Measurements from ENCODE around the gene TMEM221. TPM values are rescaled to one million over a fixed set of nuclear protein-coding genes. Genes with fewer than 3 reads are reported as not detected.

TMEM221 gene
- total and polyA plus RNA-seq, 2 donors (not counting 3 experiments of a cell fraction or from before 2014, with no cell fraction given), result 0.08 TPM; not detected in 1

DNA sequence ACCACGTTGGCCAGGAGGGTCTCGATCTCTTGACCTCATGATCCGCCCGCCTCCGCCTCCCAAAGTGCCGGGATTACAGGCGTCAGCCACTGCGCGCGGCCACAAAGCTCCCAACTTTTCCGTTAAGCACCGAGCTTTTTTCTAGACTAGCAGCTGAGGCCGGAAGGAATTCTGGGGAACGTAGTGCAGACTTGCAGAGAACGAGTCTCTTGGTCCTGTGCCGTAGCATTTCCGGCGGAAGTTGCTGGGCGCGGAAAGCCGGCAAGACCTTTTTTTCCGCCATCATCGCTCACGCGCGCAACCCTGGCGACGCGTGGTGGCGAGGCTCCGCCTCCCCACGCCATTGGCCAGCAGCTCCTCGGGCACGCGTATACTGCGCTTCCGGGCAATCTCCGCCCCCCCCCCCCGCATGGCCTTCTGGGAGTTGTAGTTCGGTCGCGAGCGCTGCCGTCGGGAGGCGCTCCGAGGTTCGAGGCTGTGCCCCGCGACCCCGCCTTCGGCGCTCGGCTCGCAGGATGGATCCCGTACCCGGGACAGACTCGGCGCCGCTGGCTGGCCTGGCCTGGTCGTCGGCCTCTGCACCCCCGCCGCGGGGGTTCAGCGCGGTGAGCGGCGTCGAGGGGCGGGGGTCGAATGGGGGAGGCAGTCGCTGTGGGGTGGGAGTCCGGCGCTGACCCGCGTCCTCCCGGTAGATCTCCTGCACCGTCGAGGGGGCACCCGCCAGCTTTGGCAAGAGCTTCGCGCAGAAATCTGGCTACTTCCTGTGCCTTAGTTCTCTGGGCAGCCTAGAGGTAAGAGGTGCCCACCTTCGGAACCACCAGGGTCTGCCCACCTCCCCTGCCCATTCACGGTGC is 28.6 kb downstream of the TMEM221 start, which contains the start of gene MVB12A:
TSS of gene MVB12A (plus strand) at position 427 of the 854 bp plus-strand sequence. CDS start at position 516, 89 bp downstream.
- Histone ChIP-seq H3K9me3 (replicated peaks; ENCODE audit: control insufficient read depth, insufficient read depth, low read length) (no peaks in the 10 kb centered on the region), H3K4me3 (replicated peaks in 1 of 3; ENCODE audit: insufficient read depth in 1 of 3, low read depth in 1 of 3, low read length in 3 of 3) (peak within 1 kb of the TSS; percentile 66 to 79 (median 68)), H4K20me1 (replicated peaks; ENCODE audit: control insufficient read depth, extremely low read depth, insufficient read depth, low read length) (no peaks in the 10 kb centered on the region), H3K4me2 (ENCODE audit: insufficient read depth, low read length) (peak within 1 kb of the TSS; percentile 75), H3K36me3 (ENCODE audit: control insufficient read depth in 2 of 2, extremely low read depth in 1 of 2, insufficient read depth in 2 of 2, low read length in 2 of 2) (no peaks in the 10 kb centered on the region), H3K79me2 (ENCODE audit: control insufficient read depth, insufficient read depth, low read length) (no peaks in the 10 kb centered on the region), H3K9ac (replicated peaks; ENCODE audit: extremely low read depth, insufficient read depth, low read length) (peak within 1 kb of the TSS; percentile 35), H3K9me1 (replicated peaks; ENCODE audit: control insufficient read depth, extremely low read depth, insufficient read depth, low read length) (no peaks in the 10 kb centered on the region), H3K4me1 (ENCODE audit: control insufficient read depth, extremely low read depth, insufficient read depth, low read length) (peaks cover 14% of the 10 kb centered on the region), H3K27me3 (ENCODE audit: control insufficient read depth in 2 of 2, insufficient read depth in 2 of 2, low read length in 2 of 2) (no peaks in the 10 kb centered on the region), H3K27ac (ENCODE audit: insufficient read depth, low read depth, low read length) (peak within 1 kb of the TSS; percentile 64), H2AFZ (ENCODE audit: low read depth, low read length) (peak within 1 kb of the TSS; percentile 81)
- DNase-seq (ENCODE audit: low read depth, low spot score), result peak; percentile 99
- CTCF ChIA-PET, result interaction anchor here (0.5 to 1.6 kb wide), 18 partner anchors 10 to 440 kb away, joined by 3 to 12 read pairs (median 4); partner anchors contain the start of genes BST2, CCDC194, DDA1 and MRPL34
- POLR2A ChIA-PET, result interaction anchor here (0.5 to 1.0 kb wide), 4 partner anchors 16 to 860 kb away, joined by 3 to 7 read pairs (median 4); no protein-coding TSS in a partner anchor
- dilution Hi-C loops (cut with MboI; ENCODE audit: extremely low pct_ligation_motif_present, low sequenced_read_pairs) (no loop called here), intact Hi-C loops (cut with micrococcal nuclease) (loop anchor here (1.0 to 2.0 kb wide), 2 partner anchors 25 to 51 kb away; partner anchors contain the start of gene SLC27A1)
- peak; percentile 97 for FAIRE-seq
- TF ChIP-seq POLR2A (IDR thresholded peaks at IDR 0.05; ENCODE audit: low read depth, low read length) (peak; percentile 60), MYC (IDR thresholded peaks at IDR 0.05; ENCODE audit: low read depth, low read length) (peak; percentile 21), FOS (IDR thresholded peaks at IDR 0.05; ENCODE audit: borderline replicate concordance, insufficient read depth, low read length) (no peak), JUN (IDR thresholded peaks at IDR 0.05; ENCODE audit: borderline replicate concordance, insufficient read depth, insufficient read length, low read depth) (no peak), GATA2 (IDR thresholded peaks at IDR 0.05; ENCODE audit: insufficient read depth, insufficient read length, low read depth, low read length) (no peak), EZH2 (IDR thresholded peaks at IDR 0.05; ENCODE audit: borderline replicate concordance, low read depth, low read length, severe bottlenecking) (no peak), POLR2AphosphoS5 (IDR thresholded peaks at IDR 0.05; ENCODE audit: insufficient read depth, low read depth, low read length) (peak; percentile 69)
- TF ChIP-seq, protein P1, sequence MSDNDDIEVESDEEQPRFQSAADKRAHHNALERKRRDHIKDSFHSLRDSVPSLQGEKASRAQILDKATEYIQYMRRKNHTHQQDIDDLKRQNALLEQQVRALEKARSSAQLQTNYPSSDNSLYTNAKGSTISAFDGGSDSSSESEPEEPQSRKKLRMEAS (IDR thresholded peaks at IDR 0.05; ENCODE audit: insufficient read depth, insufficient read length), result peak; percentile 72
- TF ChIP-seq, protein P2, sequence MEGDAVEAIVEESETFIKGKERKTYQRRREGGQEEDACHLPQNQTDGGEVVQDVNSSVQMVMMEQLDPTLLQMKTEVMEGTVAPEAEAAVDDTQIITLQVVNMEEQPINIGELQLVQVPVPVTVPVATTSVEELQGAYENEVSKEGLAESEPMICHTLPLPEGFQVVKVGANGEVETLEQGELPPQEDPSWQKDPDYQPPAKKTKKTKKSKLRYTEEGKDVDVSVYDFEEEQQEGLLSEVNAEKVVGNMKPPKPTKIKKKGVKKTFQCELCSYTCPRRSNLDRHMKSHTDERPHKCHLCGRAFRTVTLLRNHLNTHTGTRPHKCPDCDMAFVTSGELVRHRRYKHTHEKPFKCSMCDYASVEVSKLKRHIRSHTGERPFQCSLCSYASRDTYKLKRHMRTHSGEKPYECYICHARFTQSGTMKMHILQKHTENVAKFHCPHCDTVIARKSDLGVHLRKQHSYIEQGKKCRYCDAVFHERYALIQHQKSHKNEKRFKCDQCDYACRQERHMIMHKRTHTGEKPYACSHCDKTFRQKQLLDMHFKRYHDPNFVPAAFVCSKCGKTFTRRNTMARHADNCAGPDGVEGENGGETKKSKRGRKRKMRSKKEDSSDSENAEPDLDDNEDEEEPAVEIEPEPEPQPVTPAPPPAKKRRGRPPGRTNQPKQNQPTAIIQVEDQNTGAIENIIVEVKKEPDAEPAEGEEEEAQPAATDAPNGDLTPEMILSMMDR (IDR thresholded peaks at IDR 0.05; ENCODE audit: extremely low read depth in 1 of 2, insufficient read depth in 1 of 2, low read depth in 1 of 2, low read length in 2 of 2), result no peak
- no TSS peak for BruUV-seq (replicated peaks)

Measured in endothelial cell of umbilical vein (primary cell).